Hepatocyte (in vitro differentiated cells): ENCODE results near the gene MTHFD1L. TPM values are rescaled to one million over a fixed set of nuclear protein-coding genes. Genes with fewer than 3 reads are reported as not detected.
"Not testable (repeated sequence)": the region's sequence is repeated elsewhere in the genome, so short reads cannot be mapped to it uniquely, and the experiment has no call there.

Experiments used
- DNase-seq: peaks from one replicate; pipeline ENCODE4 v3.0.0-alpha.2; 2016; ENCODE audit warnings: low spot score
- H2AFZ ChIP-seq: fragments of 200-600 bp; sonication (generic); 2 replicates; pipeline ENCODE4 v1.6.0; 2016; ENCODE audit warnings: antibody characterized with exemption, mild to moderate bottlenecking
- H3K27ac ChIP-seq: fragments of 200-600 bp; sonication (generic); 2 replicates; pipeline ENCODE4 v1.5.1; 2016; ENCODE audit warnings: mild to moderate bottlenecking
- H3K27me3 ChIP-seq: fragments of 200-600 bp; sonication (generic); 2 replicates; pipeline ENCODE4 v1.6.1; 2016
- H3K36me3 ChIP-seq: fragments of 200-600 bp; sonication (generic); replicated peaks from 2 replicates; pipeline ENCODE4 v1.5.1; 2016; ENCODE audit warnings: low read depth; ENCODE audit not compliant: insufficient read depth
- H3K4me1 ChIP-seq: fragments of 200-600 bp; sonication (generic); 2 replicates; pipeline ENCODE4 v1.5.1; 2016; ENCODE audit warnings: mild to moderate bottlenecking, moderate library complexity; ENCODE audit not compliant: insufficient read depth
- H3K4me2 ChIP-seq: fragments of 200-600 bp; sonication (generic); 2 replicates; pipeline ENCODE4 v1.6.0; 2016
- H3K4me3 ChIP-seq: fragments of 200-600 bp; sonication (generic); 2 replicates; pipeline ENCODE4 v1.5.1; 2016; ENCODE audit warnings: mild to moderate bottlenecking
- H3K79me2 ChIP-seq: fragments of 200-600 bp; sonication (generic); 2 replicates; pipeline ENCODE4 v1.6.0; 2017; ENCODE audit warnings: mild to moderate bottlenecking
- H3K9me2 ChIP-seq: fragments of 200-600 bp; sonication (generic); replicated peaks from 2 replicates; pipeline ENCODE4 v1.6.0; 2017; ENCODE audit warnings: mild to moderate bottlenecking; ENCODE audit not compliant: insufficient read depth
- H3K9me3 ChIP-seq: fragments of 200-600 bp; sonication (generic); 2 replicates; pipeline ENCODE4 v1.5.1; 2016; ENCODE audit warnings: low read depth, mild to moderate bottlenecking
- H4K20me1 ChIP-seq: fragments of 200-600 bp; sonication (generic); 2 replicates; pipeline ENCODE4 v1.6.0; 2016; ENCODE audit warnings: mild to moderate bottlenecking; ENCODE audit not compliant: insufficient read depth, poor library complexity, severe bottlenecking
- EZH2 ChIP-seq: fragments of 200-600 bp; sonication (generic); IDR thresholded peaks from 2 replicates; pipeline ENCODE4 v1.6.1; 2016; ENCODE audit warnings: antibody characterized with exemption, mild to moderate bottlenecking, borderline replicate concordance
- EZH2phosphoT487 ChIP-seq: fragments of 200-600 bp; sonication (generic); IDR thresholded peaks from one replicate; pipeline ENCODE4 v1.6.1; 2018; ENCODE audit warnings: antibody characterized with exemption, mild to moderate bottlenecking, low read depth, moderate library complexity; ENCODE audit not compliant: unreplicated experiment, severe bottlenecking
- WGBS: methylation state at CpG from one replicate; pipeline ENCODE4 v1.1.6; 2016; ENCODE audit warnings: low lambda C conversion rate; ENCODE audit errors: missing lambda C conversion rate; 5-methylcytosine and 5-hydroxymethylcytosine counted together
- polyA plus RNA-seq: library from polyadenylated mRNA; unstranded; fragments of >200 nt; fragmentation: Nextera tagmentation; extraction: Ambion mirVana; gene quantifications from 2 replicates; pipeline ENCODE4 v1.2.1, GENCODE V29; 2016
- total RNA-seq: library from RNA; depleted of rRNA; stranded (reverse); fragments of >200 nt; gene quantifications from 2 replicates; pipeline ENCODE4 v1.2.3, GENCODE V29; 2014
- TF ChIP-seq, protein P1 (sequence below): fragments of 200-600 bp; sonication (generic); IDR thresholded peaks from 2 replicates; pipeline ENCODE4 v1.5.1; 2016; ENCODE audit warnings: antibody characterized with exemption, mild to moderate bottlenecking; ENCODE audit not compliant: poor library complexity

The MTHFD1L gene
- total RNA-seq: 17.1 and 30.8 TPM in 2 replicates
- polyA plus RNA-seq: 27.4 and 28.4 TPM in 2 replicates

DNA sequence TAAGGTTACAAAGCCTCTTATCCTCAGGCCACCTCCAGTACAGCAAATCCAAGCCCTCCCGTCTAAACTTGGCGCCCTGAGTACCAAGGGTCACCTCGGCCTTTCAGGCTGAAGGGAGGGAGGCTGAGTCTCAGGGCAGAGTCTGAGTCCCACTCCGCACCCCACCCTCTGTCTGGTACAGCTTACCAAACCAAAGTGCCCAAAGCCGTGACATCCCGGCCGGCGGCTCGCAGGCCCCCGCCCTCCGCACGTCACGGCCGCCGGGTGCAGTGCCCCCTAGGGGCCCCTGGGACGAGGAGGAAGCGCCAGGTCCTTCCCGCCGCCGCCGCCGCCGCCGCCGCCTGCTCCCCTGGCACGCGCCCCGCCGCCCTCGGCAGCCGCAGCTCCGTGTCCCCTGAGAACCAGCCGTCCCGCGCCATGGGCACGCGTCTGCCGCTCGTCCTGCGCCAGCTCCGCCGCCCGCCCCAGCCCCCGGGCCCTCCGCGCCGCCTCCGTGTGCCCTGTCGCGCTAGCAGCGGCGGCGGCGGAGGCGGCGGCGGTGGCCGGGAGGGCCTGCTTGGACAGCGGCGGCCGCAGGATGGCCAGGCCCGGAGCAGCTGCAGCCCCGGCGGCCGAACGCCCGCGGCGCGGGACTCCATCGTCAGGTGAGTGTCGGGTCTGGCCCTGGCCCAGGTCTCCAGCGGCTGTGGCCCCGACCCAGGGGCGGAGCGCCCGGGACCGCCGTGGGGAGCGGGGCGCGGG is at the start of gene MTHFD1L:
Gene MTHFD1L, plus strand, starts transcription at position 297 of the 741 bp plus-strand sequence. Its CDS starts 121 bp downstream, at position 418.
- Histone ChIP-seq H3K27me3 (no peaks in the 10 kb centered on the region), H3K9me2 (no peaks in the 10 kb centered on the region), H3K79me2 (peaks cover 37% of the 10 kb centered on the region), H3K27ac (peak within 1 kb of the TSS; percentile 94), H4K20me1 (no peaks in the 10 kb centered on the region), H3K36me3 (no peaks in the 10 kb centered on the region), H3K9me3 (no peaks in the 10 kb centered on the region), H2AFZ (peak within 1 kb of the TSS; percentile 67), H3K4me3 (peak within 1 kb of the TSS; percentile 72), H3K4me1 (peaks cover 23% of the 10 kb centered on the region), H3K4me2 (peak within 1 kb of the TSS; percentile 85)
- DNase-seq: peak; percentile 93
- TF ChIP-seq, protein P1, sequence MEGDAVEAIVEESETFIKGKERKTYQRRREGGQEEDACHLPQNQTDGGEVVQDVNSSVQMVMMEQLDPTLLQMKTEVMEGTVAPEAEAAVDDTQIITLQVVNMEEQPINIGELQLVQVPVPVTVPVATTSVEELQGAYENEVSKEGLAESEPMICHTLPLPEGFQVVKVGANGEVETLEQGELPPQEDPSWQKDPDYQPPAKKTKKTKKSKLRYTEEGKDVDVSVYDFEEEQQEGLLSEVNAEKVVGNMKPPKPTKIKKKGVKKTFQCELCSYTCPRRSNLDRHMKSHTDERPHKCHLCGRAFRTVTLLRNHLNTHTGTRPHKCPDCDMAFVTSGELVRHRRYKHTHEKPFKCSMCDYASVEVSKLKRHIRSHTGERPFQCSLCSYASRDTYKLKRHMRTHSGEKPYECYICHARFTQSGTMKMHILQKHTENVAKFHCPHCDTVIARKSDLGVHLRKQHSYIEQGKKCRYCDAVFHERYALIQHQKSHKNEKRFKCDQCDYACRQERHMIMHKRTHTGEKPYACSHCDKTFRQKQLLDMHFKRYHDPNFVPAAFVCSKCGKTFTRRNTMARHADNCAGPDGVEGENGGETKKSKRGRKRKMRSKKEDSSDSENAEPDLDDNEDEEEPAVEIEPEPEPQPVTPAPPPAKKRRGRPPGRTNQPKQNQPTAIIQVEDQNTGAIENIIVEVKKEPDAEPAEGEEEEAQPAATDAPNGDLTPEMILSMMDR: peak; percentile 53
- TF ChIP-seq EZH2: no peak
- 3% methylated on average over 6 of the region's 82 CpGs for WGBS

DNA sequence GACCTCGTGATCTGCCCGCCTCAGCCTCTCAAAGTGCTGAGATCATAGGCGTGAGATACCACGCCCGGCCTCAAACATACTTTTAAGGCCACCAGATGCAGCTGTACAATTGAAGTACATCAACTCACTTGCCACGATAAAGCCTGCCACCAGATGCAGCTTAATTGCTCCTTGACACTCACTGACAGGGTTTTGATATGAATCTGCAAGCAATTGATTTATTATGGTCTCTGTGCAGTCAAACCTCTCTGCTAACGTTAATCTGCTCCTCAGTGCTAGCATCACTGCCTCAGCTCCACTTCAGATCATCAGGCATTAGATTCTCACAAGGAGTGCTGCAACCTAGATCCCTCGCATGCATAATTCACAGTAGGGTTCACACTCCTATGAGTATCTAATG is 48.9 kb upstream of the MTHFD1L start:
- not testable (repeated sequence) for DNase-seq, H3K4me2 ChIP-seq, H3K9me3 ChIP-seq, H3K9me2 ChIP-seq, H4K20me1 ChIP-seq, H3K27me3 ChIP-seq, H3K36me3 ChIP-seq, H3K4me3 ChIP-seq, H3K4me1 ChIP-seq, H2AFZ ChIP-seq, H3K27ac ChIP-seq, H3K79me2 ChIP-seq
- WGBS: 91% methylated on average over 8 of the region's 8 CpGs

DNA sequence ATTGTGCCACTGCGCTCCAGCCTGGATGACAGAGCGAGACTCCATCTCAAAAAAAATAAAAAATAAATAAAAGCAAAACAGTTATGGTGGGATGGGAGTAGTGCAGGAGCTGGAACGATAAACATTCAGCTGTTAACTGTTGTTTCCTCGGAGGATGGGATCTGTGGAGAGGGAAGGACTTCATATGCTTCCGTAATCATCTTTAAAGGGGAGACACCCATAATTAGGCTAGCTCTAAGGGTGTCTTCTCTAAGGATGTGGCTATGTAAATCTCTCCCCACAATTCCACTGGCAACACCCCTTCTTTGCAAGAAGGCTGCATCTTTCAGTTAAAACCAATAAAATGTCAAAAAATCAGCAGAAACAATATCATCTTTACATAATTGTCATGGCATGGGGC is 42.6 kb upstream of the MTHFD1L start:
- Histone ChIP-seq H3K9me2 (no peaks in the 10 kb centered on the region), H3K4me3 (no peak overlapping the region), H3K27me3 (no peaks in the 10 kb centered on the region), H3K36me3 (no peaks in the 10 kb centered on the region), H3K27ac (no peak overlapping the region), H3K4me2 (no peak overlapping the region), H3K4me1 (no peaks in the 10 kb centered on the region), H4K20me1 (no peaks in the 10 kb centered on the region), H3K9me3 (no peaks in the 10 kb centered on the region), H3K79me2 (no peaks in the 10 kb centered on the region), H2AFZ (no peak overlapping the region)
- WGBS: 88% methylated on average over 5 of the region's 5 CpGs
- TF ChIP-seq EZH2: no peak
- no peak for TF ChIP-seq EZH2phosphoT487
- TF ChIP-seq, protein P1: no peak
- DNase-seq: no peak

DNA sequence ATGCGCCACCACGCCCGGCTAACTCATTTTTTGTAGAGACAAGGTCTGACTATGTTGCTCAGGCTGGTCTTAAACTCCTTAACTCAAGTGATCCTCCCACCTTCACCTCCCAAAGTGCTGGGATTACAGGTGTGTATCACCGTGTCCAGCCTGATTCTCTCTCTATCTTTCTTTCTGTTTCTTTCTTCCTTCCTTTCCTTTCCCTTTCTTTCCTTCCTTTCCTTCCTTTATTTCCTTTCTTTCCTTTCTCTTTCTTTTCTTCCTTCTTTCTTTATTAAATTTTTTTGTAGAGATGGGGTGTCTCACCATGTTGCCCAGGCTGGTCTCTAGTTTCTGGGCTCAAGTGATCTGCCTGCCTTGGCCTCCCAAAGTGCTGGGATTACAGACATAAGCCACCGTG is 38.7 kb upstream of the MTHFD1L start:
- Histone ChIP-seq H3K79me2 (no peaks in the 10 kb centered on the region), H3K9me3 (no peaks in the 10 kb centered on the region), H4K20me1 (no peaks in the 10 kb centered on the region), H2AFZ (no peak overlapping the region), H3K9me2 (no peaks in the 10 kb centered on the region), H3K4me2 (no peak overlapping the region), H3K36me3 (no peaks in the 10 kb centered on the region), H3K27me3 (no peaks in the 10 kb centered on the region), H3K27ac (no peak overlapping the region), H3K4me1 (no peaks in the 10 kb centered on the region), H3K4me3 (no peak overlapping the region)
- no peak for TF ChIP-seq EZH2
- TF ChIP-seq EZH2phosphoT487: no peak
- TF ChIP-seq, protein P1: no peak
- 96% methylated on average over 5 of the region's 5 CpGs for WGBS
- DNase-seq: no peak

DNA sequence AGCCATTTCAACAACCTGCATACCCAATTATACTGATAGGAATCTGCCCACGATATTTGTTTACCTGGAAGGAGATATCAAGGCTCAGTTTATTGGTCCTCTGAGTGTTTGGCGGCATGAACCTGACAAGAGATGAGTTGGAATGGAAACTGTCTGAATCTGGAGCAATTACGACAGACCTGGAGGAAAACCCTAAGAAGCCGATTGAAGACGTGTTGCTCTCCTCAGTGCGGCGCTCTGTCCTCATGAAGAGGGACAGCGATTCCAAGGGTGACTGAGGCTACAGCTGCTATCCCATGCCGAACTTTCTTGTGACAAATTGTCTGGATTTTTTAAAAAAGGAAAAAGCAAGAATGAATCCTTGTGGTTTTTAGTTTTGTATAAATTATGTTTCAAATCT is 37.4 kb upstream of the MTHFD1L start:
- H3K4me2 ChIP-seq, H2AFZ ChIP-seq, H3K27me3 ChIP-seq, H3K36me3 ChIP-seq, H3K9me3 ChIP-seq, H3K9me2 ChIP-seq, H4K20me1 ChIP-seq, H3K4me1 ChIP-seq, H3K4me3 ChIP-seq, DNase-seq, H3K79me2 ChIP-seq, H3K27ac ChIP-seq: not testable (repeated sequence)
- 71% methylated on average over 9 of the region's 9 CpGs for WGBS
